HEK293 (cell line): ENCODE data around the gene NECTIN2.

Source experiments
- ATF2 ChIP-seq: fragments of 450-650 bp; formaldehyde crosslinking; IDR thresholded peaks from 2 replicates; pipeline ENCODE4 v1.5.1; 2016; ENCODE audit warnings: missing biosample characterization, missing genetic modification characterization, low read depth
- CTCF ChIP-seq: fragments of 450-650 bp; formaldehyde crosslinking; IDR thresholded peaks from 2 replicates; pipeline ENCODE4 v1.5.1; 2016; ENCODE audit warnings: missing biosample characterization, missing genetic modification characterization
- GLIS1 ChIP-seq: fragments of 450-650 bp; formaldehyde crosslinking; IDR thresholded peaks from 2 replicates; pipeline ENCODE4 v1.5.1; 2016; ENCODE audit warnings: missing biosample characterization, missing genetic modification characterization
- ZBTB7A ChIP-seq: fragments of 450-650 bp; formaldehyde crosslinking; IDR thresholded peaks from 2 replicates; pipeline ENCODE4 v1.5.1; 2016; ENCODE audit warnings: low read depth, missing biosample characterization, missing genetic modification characterization
- ZNF133 ChIP-seq: fragments of 450-650 bp; formaldehyde crosslinking; IDR thresholded peaks from 2 replicates; pipeline ENCODE4 v1.5.1; 2016; ENCODE audit warnings: missing biosample characterization, missing genetic modification characterization
- ZNF138 ChIP-seq: fragments of 450-650 bp; formaldehyde crosslinking; IDR thresholded peaks from 2 replicates; pipeline ENCODE4 v1.5.1; 2016; ENCODE audit warnings: missing biosample characterization, missing genetic modification characterization, borderline replicate concordance
- ZNF169 ChIP-seq: fragments of 450-650 bp; formaldehyde crosslinking; IDR thresholded peaks from 2 replicates; pipeline ENCODE4 v1.5.1; 2016; ENCODE audit warnings: missing biosample characterization, missing genetic modification characterization
- ZNF792 ChIP-seq: fragments of 450-650 bp; formaldehyde crosslinking; IDR thresholded peaks from 2 replicates; pipeline ENCODE4 v1.5.1; 2016; ENCODE audit warnings: missing biosample characterization, missing genetic modification characterization
- ZSCAN5A ChIP-seq: fragments of 450-650 bp; formaldehyde crosslinking; IDR thresholded peaks from 2 replicates; pipeline ENCODE4 v1.5.1; 2016; ENCODE audit warnings: missing biosample characterization, missing genetic modification characterization

GRCh38 chr19:44851427-44851826, 5.3 kb downstream of the NECTIN2 start:
- TF ChIP-seq ZBTB7A (tag by site-specific recombination) (no peak), CTCF (no peak), ZNF133 (tag by site-specific recombination) (no peak), ZNF792 (tag by site-specific recombination) (no peak), ATF2 (tag by site-specific recombination) (no peak), ZSCAN5A (no peak), GLIS1 (tag by site-specific recombination) (no peak), ZNF138 (no peak), ZNF169 (no peak)
